ELR (cell line): Measurements from ENCODE around the gene C2orf80.
A peak's percentile ranks its signal among the peaks of the same experiment; 100 is the strongest.
"Not testable (repeated sequence)": the region's sequence is repeated elsewhere in the genome, so short reads cannot be mapped to it uniquely, and the experiment has no call there.

Experiments
- DNase-seq: peaks from one replicate; pipeline ENCODE4 v3.0.0-alpha.2; 2015; ENCODE audit warnings: low read depth

Gene C2orf80

DNA sequence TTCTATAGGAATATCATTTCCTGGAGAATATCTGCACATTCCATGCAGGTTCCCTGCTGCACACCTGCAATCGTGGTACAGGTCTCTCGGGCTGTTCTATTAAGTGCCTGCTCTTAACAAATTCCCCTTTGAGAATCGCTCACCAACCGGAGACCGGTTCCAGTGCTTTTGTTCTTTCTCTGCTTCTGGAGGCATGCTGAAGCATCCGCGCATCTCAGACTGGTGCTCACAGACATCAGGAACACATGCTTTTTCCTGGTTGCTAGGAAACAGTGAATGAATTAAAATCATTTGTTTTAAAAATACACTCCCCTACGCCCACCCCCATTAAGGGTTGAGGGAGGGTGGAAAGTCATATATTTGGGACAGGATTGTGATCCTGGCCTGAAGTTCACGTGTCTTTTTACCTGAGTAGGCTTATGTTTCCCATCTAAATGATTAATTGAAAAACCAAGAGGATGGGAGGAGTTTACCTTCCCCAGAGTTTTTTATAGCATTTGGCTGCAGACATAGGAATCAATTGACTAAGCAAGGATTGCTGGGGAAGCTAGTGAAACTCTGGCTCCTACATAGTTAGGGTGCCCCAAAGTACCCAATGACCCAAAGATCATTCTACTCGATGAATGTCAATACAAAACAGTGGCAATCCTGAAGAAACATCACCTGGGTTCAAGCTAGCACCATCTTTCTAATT lies at the start of gene C2orf80:
C2orf80 (minus strand) TSS at position 221 of the 694 bp plus-strand sequence. CDS start 3,044 bp downstream, outside the sequence.
- DNase-seq = no peak

GRCh38 chr2:208235860-208236259 lies 46.0 kb upstream of the C2orf80 start:
- DNase-seq = no peak

- no peak for DNase-seq
These were observed 45.0 kb upstream of the C2orf80 start for GRCh38 chr2:208234786-208235185.

DNA sequence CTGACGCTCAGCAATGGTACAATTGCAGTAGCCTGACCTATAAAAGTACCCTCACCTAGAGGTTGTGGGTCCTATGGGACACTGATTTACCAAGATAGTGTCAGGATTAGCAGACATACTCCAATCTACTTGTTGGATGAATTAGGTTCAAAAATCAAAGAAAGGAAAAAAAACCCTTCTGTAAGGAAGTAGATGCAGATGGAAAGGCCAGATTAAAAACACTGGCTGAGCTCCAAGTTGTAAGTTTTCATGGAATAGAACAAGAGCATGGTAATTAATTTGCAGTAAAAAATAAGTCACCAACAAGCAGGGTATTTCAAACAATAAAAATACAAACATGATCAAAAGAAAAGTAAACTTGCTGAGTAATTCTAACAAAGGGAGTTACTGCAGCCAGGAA lies 38.6 kb upstream of the C2orf80 start:
- DNase-seq = no peak

DNA sequence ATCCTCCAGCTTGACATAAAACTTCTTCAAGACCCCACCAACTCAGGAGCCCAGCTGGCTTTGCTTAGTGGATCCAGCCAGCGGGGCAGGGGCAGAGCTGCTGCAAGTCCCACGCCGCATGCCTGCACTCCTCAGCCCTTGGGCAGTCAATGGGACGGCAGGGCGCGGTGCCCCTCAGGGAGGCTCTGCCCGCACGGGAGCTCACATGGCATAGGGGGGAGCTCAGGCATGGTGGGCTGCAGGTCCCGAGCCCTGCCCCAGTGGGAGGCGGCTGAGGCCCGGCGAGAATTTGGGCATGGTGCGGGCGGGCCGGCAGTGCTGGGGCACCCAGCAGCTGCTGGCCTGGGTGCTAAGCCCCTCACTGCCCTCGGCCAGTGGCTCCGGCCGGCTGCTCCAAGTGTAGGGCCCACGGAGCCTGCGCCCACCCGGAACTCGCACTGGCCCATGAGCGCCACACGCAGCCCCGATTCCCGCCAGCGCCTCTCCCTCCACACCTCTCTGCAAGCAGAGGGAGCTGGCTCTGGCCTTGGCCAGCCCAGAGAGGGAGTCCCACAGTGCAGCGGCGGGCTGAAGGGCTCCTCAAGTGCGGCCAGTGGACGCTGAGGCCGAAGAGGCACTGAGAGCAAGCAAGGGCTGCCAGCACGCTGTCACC lies 37.9 kb upstream of the C2orf80 start:
- DNase-seq = no peak

- DNase-seq = peak; percentile 24
These were observed 35.0 kb upstream of the C2orf80 start for GRCh38 chr2:208224802-208225201.

DNA sequence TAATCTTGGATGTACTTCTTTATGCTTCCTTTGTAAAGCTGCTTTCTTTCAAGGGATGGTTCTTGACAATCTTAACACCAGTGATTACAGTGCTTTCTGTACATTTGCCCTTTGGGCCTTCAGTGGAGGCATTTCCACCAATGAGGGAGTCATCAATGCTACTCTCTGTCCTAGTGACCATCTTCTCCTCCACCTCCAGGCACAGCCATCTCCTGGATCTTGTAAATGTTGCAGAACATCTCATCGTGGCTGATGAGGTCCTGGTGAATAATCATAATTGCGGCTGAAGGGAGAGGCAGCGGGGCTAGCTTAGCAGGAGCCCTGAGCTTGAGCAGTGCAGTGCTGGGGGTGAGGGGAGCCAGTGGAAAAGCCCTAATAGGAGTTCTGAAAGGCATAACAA lies 32.5 kb upstream of the C2orf80 start:
- peak; percentile 84 for DNase-seq

- not testable (repeated sequence) for DNase-seq
These were observed 32.0 kb upstream of the C2orf80 start for GRCh38 chr2:208221873-208222272.

- no peak for DNase-seq
These were observed 21.0 kb upstream of the C2orf80 start for GRCh38 chr2:208210688-208211451.

GRCh38 chr2:208208335-208209085 lies 18.7 kb upstream of the C2orf80 start:
- no peak for DNase-seq

GRCh38 chr2:208207769-208208168 lies 17.9 kb upstream of the C2orf80 start:
- DNase-seq = no peak

GRCh38 chr2:208204166-208204565 lies 14.3 kb upstream of the C2orf80 start:
- no peak for DNase-seq

GRCh38 chr2:208195531-208195930 lies 5.7 kb upstream of the C2orf80 start:
- no peak for DNase-seq

DNA sequence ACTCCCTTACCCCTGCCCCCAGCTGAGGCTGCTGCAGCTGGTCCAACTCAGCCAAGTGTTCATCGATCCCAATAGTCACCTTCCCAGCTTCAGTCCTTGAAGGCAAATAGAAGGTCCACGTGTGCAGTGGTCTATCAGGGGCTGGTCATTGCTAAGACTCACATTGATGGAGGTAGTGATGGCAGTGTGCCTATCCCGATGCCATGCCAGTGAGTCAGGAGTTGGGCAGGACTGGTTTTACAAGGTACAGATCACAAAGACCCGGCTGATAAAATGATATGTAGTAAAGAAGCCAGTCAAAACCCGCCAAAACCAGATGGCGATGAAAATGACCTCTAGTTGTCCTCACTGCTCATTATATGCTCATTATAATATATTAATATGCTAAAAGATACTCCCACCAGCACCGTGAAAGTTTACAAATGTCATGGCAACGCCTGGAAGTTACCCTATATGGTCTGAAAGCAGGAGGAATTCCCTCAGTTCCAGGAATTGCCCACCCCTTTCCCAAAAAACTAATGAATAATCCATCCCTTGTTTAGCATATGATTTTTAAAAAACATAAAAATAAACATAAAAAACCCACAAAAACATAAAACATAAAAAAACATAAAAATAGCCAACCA lies 2.9 kb upstream of the C2orf80 start:
- DNase-seq = no peak

GRCh38 chr2:208189069-208189809 lies 591 bp downstream of the C2orf80 start:
- no peak for DNase-seq

DNA sequence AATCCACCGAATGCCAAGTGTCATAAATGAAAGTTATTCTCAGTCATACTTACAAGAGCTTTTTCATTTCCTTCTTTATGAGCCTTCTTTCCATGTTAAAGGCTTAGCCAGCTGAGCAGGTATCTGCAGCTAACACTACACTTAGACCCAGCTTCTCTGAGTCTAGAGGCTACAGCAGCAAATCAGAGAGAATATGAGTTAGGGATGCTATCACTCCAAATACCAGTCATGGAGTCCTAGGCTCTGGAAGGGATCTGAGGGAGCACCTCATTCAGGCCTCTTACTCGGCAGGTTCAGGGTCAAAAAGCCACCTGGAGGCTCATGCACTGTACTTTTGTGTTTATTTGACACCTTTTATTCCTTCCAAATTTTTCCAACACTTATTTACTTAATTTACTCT lies 2.9 kb downstream of the C2orf80 start:
- DNase-seq = no peak

DNA sequence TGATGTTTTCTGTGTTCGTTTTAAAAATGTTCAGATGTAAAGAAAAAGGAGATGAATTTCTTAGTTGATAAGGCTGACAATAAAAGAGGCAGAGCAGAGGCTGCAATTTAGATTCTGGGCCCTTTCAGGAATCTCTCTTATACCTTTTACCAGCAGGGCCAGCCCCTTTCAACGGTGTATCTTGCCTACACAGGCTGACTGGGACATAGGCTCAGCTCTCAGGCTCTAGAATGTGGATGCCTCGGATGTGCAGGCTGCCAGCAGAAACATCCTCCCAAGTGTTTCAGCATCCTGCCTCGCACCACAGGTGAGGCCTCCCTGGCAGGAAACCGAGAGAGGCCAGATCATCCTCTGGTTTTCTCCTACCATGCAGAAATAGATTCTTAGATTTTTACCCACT lies 3.4 kb downstream of the C2orf80 start:
- DNase-seq = no peak

- DNase-seq = no peak
These were observed 5.7 kb downstream of the C2orf80 start for GRCh38 chr2:208183972-208184705.

- no peak for DNase-seq
These were observed 6.3 kb downstream of the C2orf80 start for GRCh38 chr2:208183526-208183925.

- DNase-seq = no peak
These were observed 7.0 kb downstream of the C2orf80 start for GRCh38 chr2:208182835-208183234.
